DMS153 treated with DMSO at 0.1 percent for 48 hours (cell line): Measurements from ENCODE around the gene TRIB2.
A peak's percentile ranks its signal among the peaks of the same experiment; 100 is the strongest.

Experiments
- DNase-seq: peaks from one replicate; lab custom pipeline; 2025; ENCODE audit not compliant: unreplicated experiment; lab: John Stamatoyannopoulos, UW

The TRIB2 gene

DNA sequence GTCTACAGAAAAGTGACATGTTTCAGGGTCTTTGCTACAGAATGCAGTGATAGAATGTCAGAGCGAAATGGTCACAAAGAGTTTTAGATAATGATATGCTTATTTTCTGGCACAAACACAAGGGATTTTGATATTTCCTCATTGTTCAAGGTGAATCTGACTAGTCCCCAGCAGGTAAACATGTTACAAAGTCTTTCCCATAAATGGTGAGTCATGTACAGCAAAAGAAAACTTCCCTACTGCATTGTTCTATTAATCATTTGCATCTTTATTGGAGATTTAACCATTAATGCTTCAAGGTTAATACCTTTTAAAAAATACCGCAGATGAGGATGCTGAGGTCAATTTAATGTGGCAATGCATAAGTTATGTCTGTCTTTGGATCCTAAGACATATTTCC lies 19.1 kb upstream of the TRIB2 start:
- no peak for DNase-seq

- no peak for DNase-seq
These were observed 15.7 kb upstream of the TRIB2 start for GRCh38 chr2:12700989-12701388.

DNA sequence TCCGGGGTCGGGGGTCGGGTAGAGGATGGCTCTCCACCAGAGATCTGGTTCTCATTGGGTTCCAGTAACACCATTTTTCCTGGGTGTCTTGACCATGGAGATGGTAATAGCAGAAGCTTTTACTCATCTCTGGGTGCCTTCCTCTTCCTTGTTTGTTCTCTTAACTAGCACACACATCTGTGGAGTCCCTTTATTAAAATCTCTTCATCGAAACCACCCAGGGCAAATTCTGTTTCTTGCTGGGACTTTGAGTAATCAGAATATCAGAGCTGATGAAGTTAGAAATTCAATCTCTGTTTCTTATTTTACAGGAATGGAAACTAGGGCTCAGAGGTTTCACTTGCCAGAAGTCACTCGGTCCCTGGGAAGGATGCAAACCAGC lies 15.0 kb upstream of the TRIB2 start:
- no peak for DNase-seq

- DNase-seq = peak; percentile 16
These were observed 14.3 kb upstream of the TRIB2 start for GRCh38 chr2:12702168-12703121.

DNA sequence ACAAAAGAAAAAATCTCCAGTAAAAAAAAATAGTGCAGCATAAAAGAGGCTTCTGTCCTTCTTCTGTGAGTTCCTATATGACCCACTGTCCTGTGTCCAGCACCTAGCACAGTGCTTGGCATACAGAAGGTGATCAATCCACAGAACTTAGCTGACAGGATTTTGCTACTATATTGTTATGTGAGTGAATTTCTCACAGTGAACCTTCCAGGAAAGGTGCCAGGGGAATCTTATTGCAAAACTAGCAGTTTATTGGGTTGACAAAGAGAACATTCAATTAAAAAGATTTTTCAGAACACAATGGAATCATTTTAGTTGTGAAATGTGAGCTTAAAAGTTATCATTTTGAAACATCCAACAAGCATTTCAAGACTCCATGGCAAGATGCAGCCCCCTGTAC lies 12.4 kb upstream of the TRIB2 start:
- DNase-seq = no peak

- DNase-seq = no peak
These were observed 11.5 kb upstream of the TRIB2 start for GRCh38 chr2:12705230-12705629.

DNA sequence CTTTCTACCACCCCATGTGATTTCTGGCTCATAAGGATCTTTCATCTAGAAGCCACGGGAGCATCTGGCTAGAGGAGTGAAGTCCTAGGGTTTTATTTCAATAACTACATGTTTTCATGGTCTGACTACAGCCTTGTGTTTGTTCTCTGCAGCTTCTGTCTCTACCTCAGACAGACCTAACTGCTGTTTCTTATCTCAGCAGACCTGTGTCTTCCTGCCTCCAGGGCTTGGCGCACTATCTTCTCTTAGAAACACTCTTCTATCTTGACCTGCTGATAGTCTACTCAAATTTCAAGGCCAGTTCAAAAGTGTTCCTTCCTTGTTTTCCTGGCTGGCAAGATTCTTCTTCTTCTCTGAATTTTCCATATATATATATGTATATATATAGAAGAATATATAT lies 11.0 kb upstream of the TRIB2 start:
- DNase-seq = no peak

DNA sequence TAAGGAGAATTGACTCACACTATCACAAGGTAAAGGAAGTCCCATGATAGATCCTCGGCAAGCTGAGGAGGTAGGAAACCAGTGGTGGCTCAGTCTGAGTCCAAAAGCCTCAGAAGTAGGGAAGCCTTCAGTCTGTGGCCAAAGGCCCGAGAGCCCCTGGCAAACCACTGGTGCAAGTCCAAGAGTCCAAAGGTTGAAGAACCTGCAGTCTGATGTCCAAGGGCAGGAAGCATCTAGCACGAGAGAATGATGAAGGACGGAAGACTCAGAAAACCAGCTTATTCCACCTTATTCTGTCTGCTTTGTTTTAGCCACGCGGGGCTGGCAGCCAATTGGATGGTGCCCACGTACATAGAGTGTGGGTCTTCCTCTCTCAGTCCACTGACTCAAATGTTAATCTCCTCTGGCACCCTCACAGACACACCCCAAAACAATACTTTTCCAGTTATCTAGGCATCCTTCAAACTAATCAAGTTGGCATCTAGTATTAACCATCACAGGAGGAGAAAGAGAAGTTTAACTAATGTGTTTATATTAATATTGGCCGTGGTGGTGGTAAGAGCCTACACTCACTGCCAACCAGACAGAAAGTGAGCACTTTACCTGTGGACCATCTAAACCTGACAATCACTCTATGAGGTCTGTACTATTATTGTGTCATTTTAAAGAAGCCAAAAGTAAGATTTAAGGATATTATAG lies 8.1 kb upstream of the TRIB2 start:
- no peak for DNase-seq

DNA sequence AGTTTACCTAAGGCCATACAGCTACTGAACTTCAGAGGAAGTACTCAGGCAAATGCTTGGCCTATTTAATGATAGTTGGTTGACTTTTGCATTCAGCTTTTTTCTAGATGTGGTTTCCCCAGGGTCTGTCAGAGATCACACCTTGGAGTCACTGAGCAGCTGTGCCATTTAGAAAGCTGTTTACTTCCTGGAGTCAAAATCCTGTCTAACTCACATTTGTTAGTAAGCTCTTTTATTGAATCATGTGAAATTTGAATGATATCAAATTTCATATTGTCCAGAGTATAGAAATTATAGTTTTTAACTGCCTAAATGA lies 7.6 kb upstream of the TRIB2 start:
- DNase-seq = peak; percentile 4

GRCh38 chr2:12710301-12710700 lies 6.4 kb upstream of the TRIB2 start:
- no peak for DNase-seq

- DNase-seq = no peak
These were observed 5.4 kb upstream of the TRIB2 start for GRCh38 chr2:12711339-12711738.

- DNase-seq = no peak
These were observed 3.9 kb upstream of the TRIB2 start for GRCh38 chr2:12712881-12713280.

DNA sequence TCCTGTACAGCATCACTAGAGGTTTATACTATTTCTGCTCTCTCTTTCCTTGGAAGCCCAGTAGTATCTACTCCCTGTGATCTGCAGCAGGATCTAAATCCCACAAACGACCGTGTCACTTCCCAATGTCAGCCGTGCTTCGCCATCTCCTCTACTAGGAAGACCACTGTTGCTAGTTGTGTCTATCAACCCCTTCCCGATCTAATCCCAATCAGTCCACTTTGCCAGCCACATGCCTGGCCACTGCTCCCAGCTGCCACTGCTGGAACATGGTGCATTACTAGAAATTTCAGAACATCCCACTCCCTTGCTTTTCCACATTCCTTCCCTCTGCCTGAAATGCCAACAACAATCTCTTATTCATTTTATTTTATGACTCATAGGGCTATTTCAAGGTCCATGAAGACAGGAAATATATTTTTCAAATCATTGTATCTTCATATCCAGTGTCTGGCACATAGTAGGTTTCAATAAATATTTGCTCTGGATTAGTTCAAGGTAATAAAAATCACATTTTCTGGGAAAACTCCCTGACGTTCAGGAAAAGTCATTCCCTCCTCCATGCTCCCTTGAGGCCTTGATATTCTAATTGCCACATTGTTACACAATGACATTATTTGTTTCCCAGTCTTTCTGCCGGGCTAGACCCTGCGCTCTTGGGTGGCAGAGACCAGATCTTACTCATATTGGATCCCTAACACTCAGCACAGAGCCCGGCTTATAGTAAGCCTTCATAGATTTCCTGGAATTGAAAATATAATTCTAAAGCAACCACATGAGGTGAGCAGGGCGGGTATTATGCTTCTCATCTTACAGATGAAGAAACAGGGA lies 2.1 kb upstream of the TRIB2 start:
- no peak for DNase-seq

- peak; percentile 12 for DNase-seq
These were observed 1.3 kb upstream of the TRIB2 start for GRCh38 chr2:12715258-12716031.

- peak; percentile 83 for DNase-seq
These were observed 779 bp upstream of the TRIB2 start for GRCh38 chr2:12716032-12716281.

- DNase-seq = peak; percentile 52
These were observed 667 bp downstream of the TRIB2 start for GRCh38 chr2:12717191-12718014.

- peak; percentile 50 for DNase-seq
These were observed 1.4 kb downstream of the TRIB2 start for GRCh38 chr2:12718015-12718671.

DNA sequence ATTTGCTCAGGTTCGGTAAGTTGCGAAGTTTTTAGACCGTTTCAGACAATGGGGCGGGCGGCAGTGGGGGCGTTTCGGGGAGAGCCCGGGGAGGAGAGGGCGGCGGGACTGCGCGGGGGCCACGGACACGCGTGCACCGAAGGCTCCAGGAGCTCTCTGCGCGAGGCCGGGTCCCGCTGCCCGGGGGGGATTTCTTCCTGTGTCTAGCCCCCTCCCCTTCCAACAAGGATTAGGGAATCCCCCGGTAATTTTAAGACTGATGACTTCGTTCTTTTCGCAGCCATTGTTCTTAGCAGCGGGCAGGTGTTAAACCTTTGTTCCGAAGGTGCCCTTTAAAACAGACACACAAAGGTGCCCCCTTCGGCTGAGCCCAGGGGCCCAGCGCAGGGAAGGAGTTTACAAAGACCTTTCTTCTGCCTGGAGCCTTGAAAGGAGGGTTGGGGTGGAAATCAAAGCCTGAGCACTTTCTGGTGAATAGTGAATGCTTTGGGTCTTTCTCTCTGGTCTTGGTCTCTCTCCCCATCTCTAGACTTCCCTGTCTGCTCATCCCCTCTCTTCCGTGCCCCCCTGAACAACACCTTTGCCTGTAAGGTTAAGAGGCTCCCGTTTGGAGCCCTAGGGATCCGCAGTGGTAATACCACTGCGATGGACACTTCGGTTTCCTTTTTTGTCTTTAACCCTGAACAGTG lies 2.1 kb downstream of the TRIB2 start:
- no peak for DNase-seq
